ENCODE data around the gene FOLR1.
A peak's percentile ranks its signal among the peaks of the same experiment; 100 is the strongest.
"Not testable (repeated sequence)": the region's sequence is repeated elsewhere in the genome, so short reads cannot be mapped to it uniquely, and the experiment has no call there.

FOLR1 gene

GRCh38 chr11:72191961-72192381 lies at the start of gene FOLR1:
Gene FOLR1, plus strand, starts transcription at chr11:72192140. Its CDS starts 34 bp downstream, at chr11:72192174.
- no peak for DNase-seq (ENCODE audit: low read depth in 3 of 3)

GRCh38 chr11:72142543-72142942 lies 49.4 kb upstream of the FOLR1 start:
- DNase-seq (ENCODE audit: low read depth in 3 of 3): not testable (repeated sequence)

- DNase-seq (ENCODE audit: low read depth in 3 of 3): no peak
Observed at GRCh38 chr11:72144807-72145565, 47.0 kb upstream of the FOLR1 start.

- no peak for DNase-seq (ENCODE audit: low read depth in 3 of 3)
Observed at GRCh38 chr11:72146625-72147024, 45.3 kb upstream of the FOLR1 start.

GRCh38 chr11:72150882-72151281 lies 41.1 kb upstream of the FOLR1 start:
- no peak for DNase-seq (ENCODE audit: low read depth in 3 of 3)

- DNase-seq (ENCODE audit: low read depth in 3 of 3): not testable (repeated sequence)
Observed at GRCh38 chr11:72153874-72154273, 38.1 kb upstream of the FOLR1 start.

- no peak for DNase-seq (ENCODE audit: low read depth in 3 of 3)
Observed at GRCh38 chr11:72154816-72155215, 37.1 kb upstream of the FOLR1 start.

GRCh38 chr11:72155751-72156150 lies 36.2 kb upstream of the FOLR1 start:
- DNase-seq (ENCODE audit: low read depth in 3 of 3): no peak

- no peak for DNase-seq (ENCODE audit: low read depth in 3 of 3)
Observed at GRCh38 chr11:72157131-72157530, 34.8 kb upstream of the FOLR1 start.

- no peak for DNase-seq (ENCODE audit: low read depth in 3 of 3)
Observed at GRCh38 chr11:72160319-72160718, 31.6 kb upstream of the FOLR1 start.

- DNase-seq (ENCODE audit: low read depth in 3 of 3): no peak
Observed at GRCh38 chr11:72162891-72163492, 28.9 kb upstream of the FOLR1 start.

- DNase-seq (ENCODE audit: low read depth in 3 of 3): not testable (repeated sequence)
Observed at GRCh38 chr11:72164187-72164586, 27.8 kb upstream of the FOLR1 start.

- not testable (repeated sequence) for DNase-seq (ENCODE audit: low read depth in 3 of 3)
Observed at GRCh38 chr11:72169046-72169555, 22.8 kb upstream of the FOLR1 start.

GRCh38 chr11:72169754-72170153 lies 22.2 kb upstream of the FOLR1 start:
- DNase-seq (ENCODE audit: low read depth in 3 of 3): not testable (repeated sequence)

GRCh38 chr11:72172043-72172442 lies 19.9 kb upstream of the FOLR1 start:
- not testable (repeated sequence) for DNase-seq (ENCODE audit: low read depth in 3 of 3)

GRCh38 chr11:72173291-72173690 lies 18.6 kb upstream of the FOLR1 start:
- no peak for DNase-seq (ENCODE audit: low read depth in 3 of 3)

- DNase-seq (ENCODE audit: low read depth in 3 of 3): no peak
Observed at GRCh38 chr11:72174302-72175070, 17.5 kb upstream of the FOLR1 start.

GRCh38 chr11:72177656-72178055 lies 14.3 kb upstream of the FOLR1 start:
- DNase-seq (ENCODE audit: low read depth in 3 of 3): no peak

- DNase-seq (ENCODE audit: low read depth in 3 of 3): no peak
Observed at GRCh38 chr11:72179049-72179803, 12.7 kb upstream of the FOLR1 start.

GRCh38 chr11:72179804-72180396 lies 12.0 kb upstream of the FOLR1 start:
- DNase-seq (ENCODE audit: low read depth in 3 of 3): peak in 1 of 3 experiments; percentile 2

- DNase-seq (ENCODE audit: low read depth in 3 of 3): not testable (repeated sequence)
Observed at GRCh38 chr11:72180892-72181552, 10.9 kb upstream of the FOLR1 start.
